LNCaP clone FGC (cell line): ENCODE measurements around the gene SIK3.

Experiments used
- DNase-seq: peaks from one replicate; pipeline ENCODE4 v3.0.0-alpha.2; 2011; ENCODE audit warnings: low read depth
- H3K4me3 ChIP-seq: 2 replicates; pipeline ENCODE4 v1.5.1; 2011; ENCODE audit warnings: mild to moderate bottlenecking, low read depth, low read length, control low read depth
- TF ChIP-seq, protein P1 (sequence below): IDR thresholded peaks from 2 replicates; pipeline ENCODE4 v1.5.1; 2012; ENCODE audit warnings: mild to moderate bottlenecking; ENCODE audit not compliant: control insufficient read depth, insufficient read depth; ENCODE audit errors: extremely low read depth

SIK3 gene

DNA sequence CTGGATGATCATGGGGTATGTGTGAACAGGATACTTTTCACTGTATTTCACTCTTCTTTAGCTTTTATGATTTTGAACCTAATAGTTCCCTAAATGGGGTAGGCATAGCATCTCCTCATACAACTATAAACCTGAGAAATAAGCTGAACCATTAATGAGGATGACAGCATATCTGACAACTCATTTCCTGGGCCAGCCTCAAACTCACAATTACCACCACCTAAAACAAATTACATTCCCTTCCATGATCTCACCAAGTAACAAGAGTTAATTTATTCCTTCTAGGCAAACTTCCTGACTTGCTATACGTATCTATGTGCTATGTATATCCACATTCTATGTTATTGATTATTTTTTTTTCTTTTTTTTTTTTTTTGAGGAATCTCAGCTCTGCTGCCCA, 23.0 kb downstream of the SIK3 start:
- DNase-seq = no peak
- H3K4me3 ChIP-seq = no peak overlapping the region
- TF ChIP-seq, protein P1, sequence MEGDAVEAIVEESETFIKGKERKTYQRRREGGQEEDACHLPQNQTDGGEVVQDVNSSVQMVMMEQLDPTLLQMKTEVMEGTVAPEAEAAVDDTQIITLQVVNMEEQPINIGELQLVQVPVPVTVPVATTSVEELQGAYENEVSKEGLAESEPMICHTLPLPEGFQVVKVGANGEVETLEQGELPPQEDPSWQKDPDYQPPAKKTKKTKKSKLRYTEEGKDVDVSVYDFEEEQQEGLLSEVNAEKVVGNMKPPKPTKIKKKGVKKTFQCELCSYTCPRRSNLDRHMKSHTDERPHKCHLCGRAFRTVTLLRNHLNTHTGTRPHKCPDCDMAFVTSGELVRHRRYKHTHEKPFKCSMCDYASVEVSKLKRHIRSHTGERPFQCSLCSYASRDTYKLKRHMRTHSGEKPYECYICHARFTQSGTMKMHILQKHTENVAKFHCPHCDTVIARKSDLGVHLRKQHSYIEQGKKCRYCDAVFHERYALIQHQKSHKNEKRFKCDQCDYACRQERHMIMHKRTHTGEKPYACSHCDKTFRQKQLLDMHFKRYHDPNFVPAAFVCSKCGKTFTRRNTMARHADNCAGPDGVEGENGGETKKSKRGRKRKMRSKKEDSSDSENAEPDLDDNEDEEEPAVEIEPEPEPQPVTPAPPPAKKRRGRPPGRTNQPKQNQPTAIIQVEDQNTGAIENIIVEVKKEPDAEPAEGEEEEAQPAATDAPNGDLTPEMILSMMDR = no peak

DNA sequence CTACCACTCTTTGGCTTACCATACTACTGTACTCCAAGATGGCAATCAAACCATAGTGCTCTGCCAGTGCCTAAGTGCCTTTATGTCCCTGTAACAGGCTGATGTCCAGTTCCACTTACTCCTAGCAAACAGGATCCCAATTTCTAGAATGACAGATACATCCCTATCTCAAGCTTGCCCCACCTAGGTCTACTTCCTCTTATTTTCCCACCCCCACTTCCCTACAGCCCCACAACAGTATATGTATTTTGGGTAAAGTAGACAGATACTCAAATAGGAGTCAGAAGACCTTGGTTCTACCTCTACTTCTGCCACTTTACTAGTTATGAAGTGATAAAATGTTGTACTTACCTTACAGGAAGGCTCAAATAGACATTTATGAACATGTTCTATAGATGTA, 24.1 kb downstream of the SIK3 start:
- no peak overlapping the region for H3K4me3 ChIP-seq
- TF ChIP-seq, protein P1 = no peak
- no peak for DNase-seq

DNA sequence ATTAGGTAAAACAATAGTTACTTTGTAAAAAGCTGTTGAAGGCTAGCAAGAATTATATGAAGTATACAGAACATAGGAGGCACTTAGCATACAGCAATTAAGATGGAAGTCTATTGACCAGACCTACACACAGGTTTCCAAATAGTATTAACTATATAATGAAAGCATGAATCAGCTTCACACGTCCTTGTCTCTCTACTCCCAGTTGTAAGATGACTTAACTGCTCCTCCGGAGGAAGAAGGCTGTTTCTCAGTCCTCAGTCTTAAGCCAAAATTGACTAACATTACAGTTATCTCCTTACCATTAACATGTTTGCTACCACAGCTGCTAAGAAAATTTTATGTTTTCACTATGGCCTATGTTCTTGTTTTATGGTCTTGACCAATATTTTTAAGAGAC, 24.7 kb downstream of the SIK3 start:
- DNase-seq = no peak
- TF ChIP-seq, protein P1 = no peak
- no peak overlapping the region for H3K4me3 ChIP-seq

DNA sequence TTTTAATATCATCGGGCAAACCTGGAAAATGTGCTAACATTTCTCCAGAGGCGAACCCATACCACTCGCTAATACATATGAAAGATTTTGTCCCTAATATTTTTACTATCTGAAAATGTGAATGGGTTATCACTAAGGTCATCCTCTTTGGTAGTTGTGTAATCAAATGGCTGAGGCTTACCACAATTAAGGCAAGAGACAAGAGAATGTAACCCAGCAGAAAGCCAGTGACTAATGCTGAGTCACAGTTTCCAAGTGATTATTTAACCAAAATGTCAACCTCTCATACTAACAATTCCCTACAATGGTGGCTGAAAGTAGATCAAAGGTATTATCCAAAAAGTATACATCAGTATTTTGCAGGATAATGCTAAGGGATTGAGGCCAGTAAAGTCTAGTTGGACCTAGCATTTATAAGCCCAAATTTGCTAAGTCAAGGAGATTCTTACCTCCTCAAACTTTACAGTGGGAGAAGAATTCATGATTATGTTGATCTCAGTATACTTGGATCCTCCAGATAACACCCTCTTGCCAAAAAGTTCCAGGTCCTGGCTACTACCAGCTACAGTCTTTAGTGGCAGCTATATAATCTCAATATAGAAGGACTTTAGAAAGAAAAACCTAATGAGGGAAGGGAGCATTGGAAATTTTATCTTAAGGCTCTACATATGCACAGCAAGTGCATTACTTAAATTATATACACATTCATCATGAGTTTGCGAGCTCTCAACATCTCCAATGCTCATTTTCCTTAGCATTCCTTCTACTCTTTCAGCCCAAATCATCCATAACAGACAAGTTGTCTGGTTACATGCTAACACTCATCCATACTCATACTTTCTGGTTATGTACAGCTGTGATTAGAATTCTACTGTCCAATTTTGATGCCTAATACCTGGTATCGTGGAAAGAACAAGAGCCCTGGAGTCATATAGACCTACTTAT, 25.4 kb downstream of the SIK3 start:
- DNase-seq = no peak
- no peak overlapping the region for H3K4me3 ChIP-seq
- TF ChIP-seq, protein P1 = no peak

DNA sequence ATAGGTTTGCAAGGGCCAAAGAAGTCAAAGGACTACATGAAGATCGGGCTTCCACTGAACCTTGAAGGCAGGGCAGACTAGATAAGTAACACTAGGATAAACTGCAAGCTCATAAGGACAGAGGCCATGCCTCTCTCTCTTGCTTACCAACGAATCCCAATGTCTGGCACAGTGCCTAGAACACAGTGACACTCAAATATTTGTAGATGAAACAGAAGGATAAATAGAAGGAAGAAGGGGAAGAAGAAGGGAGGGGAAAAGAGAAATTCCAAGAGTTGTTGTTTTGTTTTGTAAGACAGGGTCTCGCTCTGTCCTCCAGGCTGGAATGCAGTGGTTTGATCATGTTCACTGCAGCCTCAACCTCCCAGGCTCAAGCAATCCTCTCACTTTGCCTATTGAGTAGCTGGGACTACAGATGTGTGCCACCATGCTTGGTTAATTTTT, 26.9 kb downstream of the SIK3 start:
- no peak overlapping the region for H3K4me3 ChIP-seq
- TF ChIP-seq, protein P1 = no peak
- DNase-seq = peak; percentile 99

DNA sequence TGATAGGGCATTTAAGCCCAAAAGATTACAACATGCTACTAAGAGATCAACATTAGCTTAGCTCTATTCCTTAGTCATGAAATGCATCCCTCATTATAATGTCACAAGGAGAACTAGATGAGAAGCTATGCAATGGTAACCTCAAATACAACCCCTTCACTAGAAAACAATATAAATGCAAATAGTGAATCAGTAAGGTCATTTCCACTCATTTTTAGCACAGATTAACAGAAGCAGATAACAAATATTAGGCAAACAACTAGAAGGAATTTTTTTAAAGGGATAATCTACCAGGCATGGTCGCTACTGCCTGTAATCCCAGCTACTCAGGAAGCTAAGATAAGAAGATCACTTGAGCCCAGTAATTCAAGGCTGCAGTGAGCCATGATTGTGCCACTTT, 28.2 kb downstream of the SIK3 start:
- no peak overlapping the region for H3K4me3 ChIP-seq
- no peak for DNase-seq

More for the DNA sequence above, 28.2 kb downstream of the SIK3 start:
- TF ChIP-seq, protein P1 = no peak
